C4-2B (cell line): Measurements from ENCODE around the gene PAFAH1B2.

Experiments used
- ZFX ChIP-seq: fragments of 450-650 bp; IDR thresholded peaks from 2 replicates; pipeline ENCODE4 v1.6.1; 2017
- TF ChIP-seq, protein P1 (sequence below): fragments of 450-650 bp; conservative IDR thresholded peaks from 2 replicates; pipeline ENCODE4 v1.5.1; 2017; ENCODE audit warnings: mild to moderate bottlenecking

DNA sequence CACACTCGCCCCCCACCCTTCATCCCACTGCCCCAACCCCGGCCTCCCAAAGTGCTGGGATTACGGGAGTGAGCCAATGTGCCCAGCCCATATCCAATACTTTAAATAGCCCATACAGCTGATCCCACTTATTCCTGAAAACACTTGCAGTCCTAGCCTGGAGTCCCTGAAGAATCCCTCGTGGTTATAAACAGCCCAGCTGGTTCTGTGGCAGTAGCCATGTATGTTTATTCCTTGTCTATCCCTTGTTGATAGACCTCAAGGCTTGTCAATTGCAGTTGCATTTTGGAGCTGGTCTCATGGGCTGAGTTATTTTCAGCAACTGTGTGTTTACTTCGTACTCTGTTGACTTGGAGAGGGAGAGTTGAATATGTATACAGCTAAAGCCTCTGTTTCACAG is 21.5 kb upstream of the PAFAH1B2 start:
- TF ChIP-seq, protein P1, sequence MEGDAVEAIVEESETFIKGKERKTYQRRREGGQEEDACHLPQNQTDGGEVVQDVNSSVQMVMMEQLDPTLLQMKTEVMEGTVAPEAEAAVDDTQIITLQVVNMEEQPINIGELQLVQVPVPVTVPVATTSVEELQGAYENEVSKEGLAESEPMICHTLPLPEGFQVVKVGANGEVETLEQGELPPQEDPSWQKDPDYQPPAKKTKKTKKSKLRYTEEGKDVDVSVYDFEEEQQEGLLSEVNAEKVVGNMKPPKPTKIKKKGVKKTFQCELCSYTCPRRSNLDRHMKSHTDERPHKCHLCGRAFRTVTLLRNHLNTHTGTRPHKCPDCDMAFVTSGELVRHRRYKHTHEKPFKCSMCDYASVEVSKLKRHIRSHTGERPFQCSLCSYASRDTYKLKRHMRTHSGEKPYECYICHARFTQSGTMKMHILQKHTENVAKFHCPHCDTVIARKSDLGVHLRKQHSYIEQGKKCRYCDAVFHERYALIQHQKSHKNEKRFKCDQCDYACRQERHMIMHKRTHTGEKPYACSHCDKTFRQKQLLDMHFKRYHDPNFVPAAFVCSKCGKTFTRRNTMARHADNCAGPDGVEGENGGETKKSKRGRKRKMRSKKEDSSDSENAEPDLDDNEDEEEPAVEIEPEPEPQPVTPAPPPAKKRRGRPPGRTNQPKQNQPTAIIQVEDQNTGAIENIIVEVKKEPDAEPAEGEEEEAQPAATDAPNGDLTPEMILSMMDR = no peak
- no peak for TF ChIP-seq ZFX
